Lung (tissue), 12 donors: ENCODE results near the gene RPEL1. TPM values are rescaled to one million over a fixed set of nuclear protein-coding genes. Genes with fewer than 3 reads are reported as not detected.

Experiments
- ATAC-seq: fragments of 200-7000 bp; cut with Tn5 transposase; one replicate; pipeline ENCODE4 v1.9.1; 2020; ENCODE audit warnings: moderate number of reproducible peaks; ENCODE audit not compliant: insufficient read depth, low FRiP score
- DNase-seq, 3 donors: peaks; one replicate each; pipeline ENCODE4 v3.0.0-alpha.2; 2013 to 2017
- H3K27ac ChIP-seq, 2 donors: one replicate each; pipeline ENCODE4 v1.5.1; 2013; ENCODE audit warnings: mild to moderate bottlenecking in 2 of 2, moderate library complexity in 2 of 2, control low read depth in 1 of 2, inconsistent platforms in 1 of 2, low read depth in 1 of 2, low read length in 1 of 2
- H3K27me3 ChIP-seq, 3 donors: one replicate each; pipeline ENCODE4 v1.5.1; 2013; ENCODE audit warnings: low read length in 2 of 3; ENCODE audit not compliant: control insufficient read depth in 3 of 3, insufficient read depth in 3 of 3
- H3K36me3 ChIP-seq, 4 donors: one replicate each; pipeline ENCODE4 v1.5.1; 2013; ENCODE audit warnings: low read length in 4 of 4, mild to moderate bottlenecking in 1 of 4, moderate library complexity in 1 of 4; ENCODE audit not compliant: control insufficient read depth in 4 of 4, insufficient read depth in 4 of 4
- H3K4me1 ChIP-seq, 5 donors: one replicate each; pipeline ENCODE4 v1.5.1; 2013; ENCODE audit warnings: low read length in 5 of 5, mild to moderate bottlenecking in 2 of 5, moderate library complexity in 1 of 5; ENCODE audit not compliant: control insufficient read depth in 5 of 5, insufficient read depth in 5 of 5
- H3K4me3 ChIP-seq: one replicate; pipeline ENCODE4 v1.5.1; 2013; ENCODE audit warnings: mild to moderate bottlenecking, control low read depth, moderate library complexity
- H3K9ac ChIP-seq, 2 donors: one replicate each; pipeline ENCODE4 v1.5.1; 2013; ENCODE audit warnings: low read length in 2 of 2, control low read depth in 1 of 2; ENCODE audit not compliant: insufficient read depth in 1 of 2
- H3K9me3 ChIP-seq, 4 donors: one replicate each; pipeline ENCODE4 v1.5.1; 2013; ENCODE audit warnings: low read length in 3 of 4, mild to moderate bottlenecking in 1 of 4, moderate library complexity in 1 of 4; ENCODE audit not compliant: control insufficient read depth in 4 of 4, insufficient read depth in 3 of 4
- WGBS, 2 donors: extraction: QIAGEN DNeasy Blood & Tissue Kit; methylation state at CpG; one replicate each; pipeline ENCODE4 v1.1.7; 2013; 5-methylcytosine and 5-hydroxymethylcytosine counted together
- polyA plus RNA-seq, 2 donors: library from polyadenylated mRNA; stranded (reverse); fragments of 200-250 nt; gene quantifications; one replicate each; pipeline ENCODE4 v1.2.1, GENCODE V29; 2013
- total RNA-seq, 2 donors: library from RNA; depleted of rRNA in 1 of 2; stranded (reverse); fragments of >200 nt in 1 of 2; gene quantifications; one replicate each; pipeline ENCODE4 v1.2.1, GENCODE V29; 2014 to 2021
- TF ChIP-seq, protein P1 (sequence below): IDR thresholded peaks from 2 replicates; pipeline ENCODE4 v1.5.1; 2012; ENCODE audit warnings: mild to moderate bottlenecking; ENCODE audit errors: control extremely low read depth, extremely low read depth
- donor health status: control.
- donor health status: control.
- donor health status: Bipolar disorder and iron deficiency.
- donor health status: healthy.
- donor health status: DM: yes; HTN: yes; CAD: no.

The RPEL1 gene
- total and polyA plus RNA-seq, 4 donors: not detected

DNA sequence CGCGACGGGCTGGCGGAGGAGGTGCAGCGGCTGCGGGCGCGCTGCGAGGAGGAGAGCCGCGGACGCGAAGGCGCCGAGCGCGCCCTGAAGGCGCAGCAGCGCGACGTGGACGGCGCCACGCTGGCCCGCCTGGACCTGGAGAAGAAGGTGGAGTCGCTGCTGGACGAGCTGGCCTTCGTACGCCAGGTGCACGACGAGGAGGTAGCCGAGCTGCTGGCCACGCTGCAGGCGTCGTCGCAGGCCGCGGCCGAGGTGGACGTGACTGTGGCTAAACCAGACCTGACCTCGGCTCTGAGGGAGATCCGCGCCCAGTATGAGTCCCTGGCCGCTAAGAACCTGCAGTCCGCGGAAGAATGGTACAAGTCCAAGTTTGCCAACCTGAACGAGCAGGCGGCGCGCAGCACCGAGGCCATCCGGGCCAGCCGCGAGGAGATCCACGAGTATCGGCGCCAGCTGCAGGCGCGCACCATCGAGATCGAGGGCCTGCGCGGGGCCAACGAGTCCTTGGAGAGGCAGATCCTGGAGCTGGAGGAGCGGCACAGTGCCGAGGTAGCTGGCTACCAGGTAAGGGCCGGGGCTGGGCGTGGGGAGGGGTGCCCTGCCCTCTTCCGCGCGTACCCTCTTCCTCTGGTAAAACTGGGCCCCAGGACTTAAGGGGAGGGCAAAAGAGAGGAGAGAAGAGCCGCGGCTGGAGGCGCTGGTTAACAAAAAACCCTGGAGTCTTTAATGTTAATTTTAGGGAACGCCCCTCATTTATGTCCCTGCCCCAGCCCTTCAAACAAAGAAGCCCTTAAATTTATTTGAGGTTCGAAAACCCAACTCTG lies 32.2 kb downstream of the RPEL1 start:
- no peak for ATAC-seq
- Histone ChIP-seq H3K4me3 (no peak overlapping the region), H3K4me1 (peaks cover 0 to 14% (median 0%) of the 10 kb centered on the region in 5 donors), H3K9ac (no peak overlapping the region), H3K9me3 (peaks cover 0 to 12% (median 0%) of the 10 kb centered on the region in 4 donors), H3K27me3 (peaks cover 28 to 39% (median 35%) of the 10 kb centered on the region in 3 donors), H3K36me3 (no peaks in the 10 kb centered on the region), H3K27ac (no peak overlapping the region)
- TF ChIP-seq, protein P1, sequence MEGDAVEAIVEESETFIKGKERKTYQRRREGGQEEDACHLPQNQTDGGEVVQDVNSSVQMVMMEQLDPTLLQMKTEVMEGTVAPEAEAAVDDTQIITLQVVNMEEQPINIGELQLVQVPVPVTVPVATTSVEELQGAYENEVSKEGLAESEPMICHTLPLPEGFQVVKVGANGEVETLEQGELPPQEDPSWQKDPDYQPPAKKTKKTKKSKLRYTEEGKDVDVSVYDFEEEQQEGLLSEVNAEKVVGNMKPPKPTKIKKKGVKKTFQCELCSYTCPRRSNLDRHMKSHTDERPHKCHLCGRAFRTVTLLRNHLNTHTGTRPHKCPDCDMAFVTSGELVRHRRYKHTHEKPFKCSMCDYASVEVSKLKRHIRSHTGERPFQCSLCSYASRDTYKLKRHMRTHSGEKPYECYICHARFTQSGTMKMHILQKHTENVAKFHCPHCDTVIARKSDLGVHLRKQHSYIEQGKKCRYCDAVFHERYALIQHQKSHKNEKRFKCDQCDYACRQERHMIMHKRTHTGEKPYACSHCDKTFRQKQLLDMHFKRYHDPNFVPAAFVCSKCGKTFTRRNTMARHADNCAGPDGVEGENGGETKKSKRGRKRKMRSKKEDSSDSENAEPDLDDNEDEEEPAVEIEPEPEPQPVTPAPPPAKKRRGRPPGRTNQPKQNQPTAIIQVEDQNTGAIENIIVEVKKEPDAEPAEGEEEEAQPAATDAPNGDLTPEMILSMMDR: no peak
- DNase-seq: no peak
- 8 to 11% methylated on average over 76 of the region's 76 CpGs for WGBS, 2 donors

DNA sequence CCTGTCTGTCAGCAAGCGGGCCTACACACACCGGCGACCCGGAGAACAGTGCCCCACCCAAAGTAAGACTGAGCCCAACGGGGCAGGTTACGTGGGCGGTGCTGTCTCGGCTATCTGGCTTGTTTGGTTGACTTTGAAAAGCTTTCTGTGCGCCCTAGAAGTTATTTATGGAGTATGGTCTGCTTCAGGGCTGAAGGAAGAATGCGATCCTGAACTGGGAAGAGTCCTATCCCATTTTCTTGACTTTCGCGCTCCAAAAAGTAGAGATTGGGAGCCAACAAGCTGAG lies 32.8 kb downstream of the RPEL1 start:
- H3K36me3 ChIP-seq: no peaks in the 10 kb centered on the region
- H3K9me3 ChIP-seq: peaks cover 0 to 12% (median 0%) of the 10 kb centered on the region in 4 donors
- TF ChIP-seq, protein P1: no peak
- no peak overlapping the region for H3K27ac ChIP-seq
- 29 to 35% methylated on average over 12 of the region's 12 CpGs for WGBS, 2 donors
- no peak overlapping the region for H3K9ac ChIP-seq
- no peak overlapping the region for H3K4me3 ChIP-seq
- ATAC-seq (no peak), DNase-seq (no peak)
- peaks cover 0 to 14% (median 0%) of the 10 kb centered on the region in 5 donors for H3K4me1 ChIP-seq
- peaks cover 28 to 39% (median 33%) of the 10 kb centered on the region in 3 donors for H3K27me3 ChIP-seq

DNA sequence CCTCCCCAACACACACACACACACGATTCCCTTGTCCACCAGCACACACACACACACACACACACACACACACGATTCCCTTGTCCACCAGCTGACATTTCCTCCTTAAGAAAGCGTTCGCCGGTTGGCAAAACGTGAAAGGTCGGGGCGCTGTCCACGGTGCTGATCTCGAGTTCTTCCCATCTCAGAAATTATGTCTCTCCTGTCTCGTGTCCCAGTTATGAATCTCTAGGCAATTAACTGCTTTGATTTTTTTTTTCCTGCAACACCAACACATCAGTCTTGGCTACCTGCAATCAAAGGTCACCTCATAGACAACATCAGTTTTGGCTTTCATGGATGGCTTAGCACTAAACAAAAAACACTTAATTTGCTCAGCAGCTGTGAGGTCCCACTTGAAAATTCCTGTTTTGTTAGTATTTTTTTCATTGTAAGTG lies 33.2 kb downstream of the RPEL1 start:
- H3K4me1 ChIP-seq: peaks cover 0 to 14% (median 0%) of the 10 kb centered on the region in 5 donors
- 4 to 5% methylated on average over 11 of the region's 11 CpGs for WGBS, 2 donors
- H3K9me3 ChIP-seq: peaks cover 0 to 12% (median 0%) of the 10 kb centered on the region in 4 donors
- no peak for ATAC-seq
- H3K27ac ChIP-seq: no peak overlapping the region
- no peak overlapping the region for H3K9ac ChIP-seq
- H3K27me3 ChIP-seq: peaks cover 28 to 39% (median 32%) of the 10 kb centered on the region in 3 donors
- H3K36me3 ChIP-seq: no peaks in the 10 kb centered on the region
- H3K4me3 ChIP-seq: no peak overlapping the region
- TF ChIP-seq, protein P1: no peak
- peak; percentile 65 to 75 (median 68) for DNase-seq
